ENCODE data around the gene GSX2.

Gene GSX2

DNA sequence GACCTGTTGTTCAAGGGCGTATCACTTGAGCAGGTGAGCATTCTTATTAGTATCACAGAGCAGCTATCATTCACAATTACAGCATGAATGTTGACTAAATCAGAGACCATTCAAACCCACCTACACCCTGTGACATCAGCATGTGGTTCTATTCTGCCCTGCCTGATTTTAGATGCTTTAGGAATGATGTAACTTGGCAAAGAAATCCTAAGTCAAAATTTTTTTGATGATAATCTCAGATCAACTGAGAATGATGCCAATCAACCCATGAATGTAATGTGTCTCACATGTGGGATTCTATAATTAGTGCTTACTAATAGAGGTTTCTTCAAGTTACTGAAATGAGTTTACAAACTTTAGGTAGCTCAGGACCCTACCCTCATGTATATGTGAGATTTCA, 22.2 kb upstream of the GSX2 start:
- no peak for DNase-seq (ENCODE audit: low spot score)

GRCh38 chr4:54082168-54082567, 17.8 kb upstream of the GSX2 start:
- peak; percentile 91 for DNase-seq (ENCODE audit: low spot score)

DNA sequence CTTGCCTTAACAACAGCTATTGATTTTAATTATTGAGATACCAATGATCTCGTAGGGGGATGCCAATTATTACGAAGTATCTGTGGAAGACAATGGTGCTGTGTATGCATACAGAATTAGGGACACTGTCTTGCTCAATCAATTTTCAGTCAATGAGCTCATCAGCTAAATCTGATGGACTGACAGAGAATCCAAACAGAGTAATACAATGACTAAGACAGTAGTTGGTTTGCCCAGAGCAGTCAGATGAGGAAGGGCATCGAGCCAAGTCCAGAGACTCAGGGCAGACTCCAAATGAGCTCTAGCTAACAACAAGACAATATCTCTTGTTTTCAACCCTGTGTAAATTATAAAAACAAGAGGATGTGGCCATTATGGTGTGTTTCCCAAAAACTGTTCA, 14.7 kb upstream of the GSX2 start:
- DNase-seq (ENCODE audit: low spot score): peak; percentile 88

GRCh38 chr4:54089875-54090274, 10.1 kb upstream of the GSX2 start:
- DNase-seq (ENCODE audit: low spot score): no peak

- no peak for DNase-seq (ENCODE audit: low spot score)
Measured at GRCh38 chr4:54090404-54090803, 9.6 kb upstream of the GSX2 start.

DNA sequence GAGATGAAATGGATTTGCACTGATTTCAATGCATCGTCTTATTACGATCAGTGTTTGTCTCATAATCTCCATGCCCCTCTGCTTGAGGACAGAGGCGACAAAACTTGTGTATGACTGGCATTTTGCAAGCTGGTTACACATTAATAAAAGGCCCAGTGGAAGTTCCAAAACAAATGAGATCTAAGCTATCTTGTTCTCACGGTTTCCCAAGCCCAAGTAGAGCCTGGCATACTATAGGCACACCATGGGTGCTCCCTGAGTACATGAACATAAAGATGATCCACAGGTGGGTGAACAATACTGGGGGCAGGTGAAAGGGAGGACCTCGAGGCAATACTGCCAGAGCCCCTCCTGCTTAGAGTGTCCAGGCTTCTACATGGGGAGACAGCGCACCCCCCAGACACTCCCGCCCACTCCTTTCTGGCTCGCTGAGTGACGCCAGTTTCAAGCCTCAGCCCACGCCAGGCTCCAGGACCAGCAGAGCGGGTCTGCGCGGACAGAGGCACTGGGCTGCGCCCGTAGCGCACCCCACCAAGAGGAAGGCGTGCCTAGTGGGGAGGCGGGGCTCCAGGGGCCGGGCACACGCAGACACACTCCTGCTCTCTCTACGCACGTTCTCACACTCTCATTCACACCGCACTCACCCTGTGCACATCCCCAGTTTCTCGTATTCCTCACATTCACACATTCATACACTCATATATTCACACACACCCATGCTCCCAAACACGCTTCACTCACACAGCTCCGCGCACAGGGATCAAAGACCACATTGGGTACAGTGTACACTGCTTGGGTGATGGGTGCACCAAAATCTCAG, 8.9 kb upstream of the GSX2 start:
- peak; percentile 45 for DNase-seq (ENCODE audit: low spot score)

DNA sequence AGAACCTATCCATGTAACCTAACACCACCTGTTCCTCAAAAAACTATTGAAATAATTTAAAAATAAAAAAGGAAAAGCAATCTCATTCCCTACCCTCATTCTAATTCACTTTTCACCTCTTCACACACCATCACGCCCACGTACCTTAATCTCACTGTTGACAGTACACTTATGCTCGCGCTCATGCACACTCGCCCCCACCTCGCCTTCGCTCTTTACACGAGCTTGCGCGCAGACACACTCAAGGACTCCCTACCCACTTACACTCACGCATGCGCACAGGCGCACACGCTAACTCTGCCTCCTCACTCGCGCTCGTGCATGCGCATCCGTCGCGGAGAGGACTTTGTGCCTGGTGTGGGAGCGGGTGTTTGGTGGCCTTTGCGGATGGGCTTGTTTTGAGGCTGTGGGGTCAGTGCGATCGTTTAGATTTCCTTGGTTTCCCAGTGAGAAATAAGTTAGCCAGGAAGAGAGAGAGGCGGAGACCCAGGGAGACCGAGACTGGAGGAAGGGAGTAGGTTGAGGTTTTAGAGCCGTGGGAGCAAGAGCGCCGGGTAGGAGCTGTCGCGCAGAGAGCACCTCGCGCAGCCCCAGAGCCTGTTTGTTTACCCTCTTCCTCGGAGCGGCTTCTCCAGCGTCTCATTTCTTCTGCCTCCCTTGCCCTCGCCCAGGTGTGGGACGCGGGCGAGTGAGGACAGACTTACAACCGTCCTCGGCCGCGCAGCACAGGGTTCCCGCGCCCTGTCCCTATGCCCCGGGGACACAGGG, 8.1 kb upstream of the GSX2 start:
- DNase-seq (ENCODE audit: low spot score): peak; percentile 93

GRCh38 chr4:54092405-54093323, 7.3 kb upstream of the GSX2 start:
- no peak for DNase-seq (ENCODE audit: low spot score)

DNA sequence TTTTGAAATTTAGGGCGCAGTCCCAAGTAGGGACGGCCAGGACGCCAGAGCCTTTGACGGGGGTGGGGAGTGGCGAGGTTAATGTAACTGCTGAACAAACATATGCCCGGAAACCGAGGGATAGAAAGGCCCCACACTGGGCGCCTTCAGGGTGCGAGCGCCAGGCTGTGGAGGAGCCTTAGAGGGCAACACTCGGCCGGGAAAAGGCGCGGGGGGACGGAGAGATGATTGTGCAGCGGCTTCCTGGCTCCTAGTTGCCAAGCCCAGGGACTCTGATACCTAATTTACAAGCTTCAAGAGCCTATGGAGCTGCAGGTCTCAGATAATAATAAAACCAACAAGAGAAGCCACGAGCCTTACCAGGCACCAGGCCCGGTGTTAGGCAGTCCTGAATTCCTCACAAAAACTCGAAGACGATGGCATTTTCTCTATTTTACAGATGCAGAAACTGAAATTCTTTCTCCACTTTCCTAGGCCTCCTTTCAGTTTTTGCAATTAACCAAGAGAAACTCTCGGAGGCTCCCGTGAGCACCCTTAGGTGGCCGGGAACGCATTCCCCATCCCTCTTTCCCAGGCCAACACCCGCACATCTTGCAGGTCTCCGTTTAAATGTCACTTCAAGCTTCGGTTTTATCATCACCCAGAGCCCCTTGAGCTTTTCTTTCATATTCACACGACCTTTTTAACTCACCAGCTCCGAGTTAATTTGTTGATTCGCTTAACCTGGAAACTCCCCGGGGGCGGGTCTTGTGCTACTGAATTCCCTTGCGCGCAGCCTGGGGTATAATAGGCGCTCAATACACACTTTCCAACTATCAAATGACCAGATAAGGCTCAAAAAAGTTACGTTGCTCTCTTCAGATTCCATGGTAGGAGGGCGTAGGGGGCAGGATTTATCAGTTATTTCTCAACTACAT, 6.4 kb upstream of the GSX2 start:
- DNase-seq (ENCODE audit: low spot score): no peak

GRCh38 chr4:54094451-54094850, 5.5 kb upstream of the GSX2 start:
- no peak for DNase-seq (ENCODE audit: low spot score)

DNA sequence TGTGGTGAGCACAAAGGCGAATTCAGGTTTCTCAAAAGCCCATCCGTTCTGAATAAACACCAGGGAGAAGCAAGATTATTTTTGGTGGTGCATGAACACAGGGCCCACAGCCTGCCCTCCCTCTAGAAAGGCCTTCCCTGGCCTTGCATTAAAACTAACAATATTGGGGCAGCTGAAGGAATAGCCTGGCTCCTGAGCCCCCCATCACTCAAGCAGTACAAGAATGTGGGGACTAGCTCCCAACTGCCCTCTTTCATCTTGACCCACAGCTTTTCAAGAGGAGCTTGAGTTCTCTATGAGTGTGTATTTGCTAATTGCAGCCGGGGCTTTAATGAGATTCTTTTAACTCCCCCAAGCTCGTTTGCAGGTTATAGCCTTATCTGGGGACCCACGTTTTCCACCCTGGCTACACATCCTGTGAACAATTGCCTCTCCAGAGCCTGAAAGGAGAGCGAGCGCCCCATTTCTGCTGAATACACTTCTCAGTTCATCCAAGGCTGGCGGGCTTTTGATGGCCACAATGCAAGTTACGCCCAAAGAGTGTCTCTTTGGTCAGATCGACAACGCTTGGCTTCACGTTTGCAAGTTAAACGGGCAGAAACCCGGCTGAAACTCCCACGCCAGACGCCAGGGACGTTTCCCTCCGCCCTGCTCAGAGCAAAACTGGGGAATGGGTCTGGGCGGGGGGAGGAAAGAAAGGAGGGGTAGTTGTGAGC, 4.7 kb upstream of the GSX2 start:
- DNase-seq (ENCODE audit: low spot score): no peak

DNA sequence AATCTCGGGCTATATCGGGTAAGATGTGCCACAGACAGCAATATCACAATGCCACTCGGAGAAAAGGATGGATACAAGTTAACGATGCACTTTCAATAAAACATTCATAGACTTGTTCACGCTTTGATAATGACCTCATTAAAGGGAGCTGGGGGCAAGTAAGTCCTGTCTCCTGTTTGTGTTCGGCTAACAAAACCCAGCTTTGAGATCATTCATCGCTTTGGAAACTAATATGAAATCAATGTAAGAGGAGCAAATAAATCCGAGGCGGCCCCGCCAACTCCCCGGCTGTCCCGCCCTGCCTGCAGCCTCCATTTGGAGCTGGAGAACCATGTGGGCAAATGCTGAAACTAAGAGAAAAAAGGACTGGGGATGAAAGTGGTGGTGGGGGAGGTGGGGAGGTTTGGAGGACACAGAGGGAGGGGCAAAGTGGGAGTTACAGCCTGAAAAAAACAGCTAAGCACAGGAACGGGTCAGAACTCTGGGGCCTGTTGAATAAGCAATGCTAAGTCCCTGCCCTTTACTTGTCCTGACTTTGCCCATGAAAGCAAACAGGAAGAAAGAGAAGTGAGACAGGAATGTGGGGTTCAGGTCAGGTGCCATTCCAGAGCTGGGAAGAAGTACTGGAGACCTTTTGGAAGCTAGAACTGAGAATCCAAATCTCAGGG, 3.5 kb upstream of the GSX2 start:
- DNase-seq (ENCODE audit: low spot score): no peak

DNA sequence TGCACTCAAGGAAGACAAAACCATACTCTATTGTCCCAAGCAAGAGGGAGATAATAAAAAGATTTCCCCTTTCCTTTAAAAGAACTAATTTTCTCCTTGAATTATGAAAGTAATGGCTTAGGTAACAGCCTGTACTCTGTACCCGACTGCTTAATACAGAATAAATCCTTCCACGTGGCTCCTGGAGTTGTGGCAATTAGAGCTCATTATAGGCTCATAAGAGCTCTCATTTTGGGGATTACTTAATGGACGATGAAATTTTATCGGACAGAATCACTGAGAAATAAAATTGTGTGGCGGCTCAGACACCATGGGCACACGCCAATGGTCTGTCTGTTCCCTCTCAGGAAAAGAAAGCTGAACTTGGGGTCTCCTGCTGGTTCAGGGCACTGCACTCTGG, 2.8 kb upstream of the GSX2 start:
- DNase-seq (ENCODE audit: low spot score): no peak

DNA sequence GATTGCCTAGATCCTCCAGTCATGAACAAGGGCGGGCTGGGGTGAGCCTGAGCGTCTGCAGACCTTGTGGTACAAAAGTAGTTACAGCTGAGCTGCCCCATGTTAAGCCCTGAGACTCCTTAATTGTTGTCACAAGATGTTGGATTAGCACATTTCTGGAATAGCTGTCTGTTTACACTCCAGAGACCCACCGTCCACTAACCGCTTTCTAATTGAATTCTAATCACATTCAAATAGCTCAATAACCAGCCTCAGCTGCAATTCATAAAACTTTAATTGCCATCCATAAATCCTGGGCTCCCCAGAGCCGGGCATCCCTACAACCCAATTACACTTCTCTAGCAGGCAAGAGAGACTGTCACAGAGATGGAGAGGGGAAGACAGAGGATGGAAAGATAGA, 1.6 kb upstream of the GSX2 start:
- DNase-seq (ENCODE audit: low spot score): no peak

- DNase-seq (ENCODE audit: low spot score): no peak
Measured at GRCh38 chr4:54099287-54099747, 646 bp upstream of the GSX2 start.

DNA sequence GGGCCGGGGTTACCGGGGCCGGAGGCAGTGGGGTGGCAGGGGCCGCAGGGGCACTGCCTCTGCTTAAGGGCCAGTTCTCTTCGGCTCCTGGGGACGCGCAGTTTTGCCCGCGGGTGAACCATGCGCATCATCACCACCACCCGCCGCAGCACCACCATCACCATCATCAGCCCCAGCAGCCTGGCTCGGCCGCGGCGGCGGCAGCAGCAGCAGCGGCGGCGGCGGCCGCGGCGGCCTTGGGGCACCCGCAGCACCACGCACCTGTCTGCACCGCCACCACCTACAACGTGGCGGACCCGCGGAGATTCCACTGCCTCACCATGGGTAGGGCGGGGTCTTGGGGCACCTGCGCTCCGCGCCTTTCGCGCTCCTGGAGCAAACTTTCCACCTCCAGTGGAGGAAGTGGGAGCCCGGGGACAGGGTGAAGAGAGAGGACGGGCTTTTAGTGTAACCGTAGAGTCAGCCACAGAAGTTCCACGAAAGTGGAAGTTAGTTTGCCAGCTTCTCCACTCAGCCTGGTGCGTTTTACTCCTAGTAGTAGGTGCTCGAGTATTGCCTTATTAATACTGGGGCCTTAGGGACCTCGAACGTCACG, 729 bp downstream of the GSX2 start:
- no peak for DNase-seq (ENCODE audit: low spot score)

GRCh38 chr4:54101190-54102041, 1.5 kb downstream of the GSX2 start:
- no peak for DNase-seq (ENCODE audit: low spot score)

GRCh38 chr4:54102531-54103106, 2.7 kb downstream of the GSX2 start:
- no peak for DNase-seq (ENCODE audit: low spot score)
